SK-N-SH (cell line): ENCODE results near the gene CSRP1. TPM values are rescaled to one million over a fixed set of nuclear protein-coding genes. Genes with fewer than 3 reads are reported as not detected.

Experiments used
- CTCF ChIA-PET: fragments of 300-600, 350-600 bp; formaldehyde crosslinking; extraction: SDS; loops from one replicate; lab custom pipeline; 2021; lab: Yijun Ruan, JAX
- POLR2A ChIA-PET: fragments of 350-600 bp; sonication (Branson Sonifier 250); formaldehyde crosslinking; extraction: SDS; loops from one replicate; lab custom pipeline; 2020; ENCODE audit warnings: antibody characterized with exemption, inconsistent platforms; lab: Yijun Ruan, JAX
- DNase-seq: peaks from one replicate; pipeline ENCODE4 v3.0.0; 2012
- H2AFZ ChIP-seq: fragments of 200-600 bp; sonication (generic); 2 replicates; pipeline ENCODE4 v1.8.1; 2016; ENCODE audit warnings: antibody characterized with exemption, mild to moderate bottlenecking, low read depth
- H3F3A ChIP-seq: fragments of 200-600 bp; sonication (generic); replicated peaks from 2 replicates; pipeline ENCODE3; 2016; ENCODE audit warnings: antibody characterized with exemption, mild to moderate bottlenecking; ENCODE audit not compliant: insufficient read depth
- H3K27ac ChIP-seq, 2 experiments: fragments of 200-500 bp in 1 of 2; fragments of 200-600 bp in 1 of 2; sonication (Bioruptor generic) in 1 of 2; sonication (generic), shearing (Covaris generic) in 1 of 2; 2 replicates each; pipeline versions ENCODE4 v1.5.1 to v1.6.1; 2014 to 2016; ENCODE audit warnings: low read depth in 2 of 2, inconsistent platforms in 1 of 2, low read length in 1 of 2, mild to moderate bottlenecking in 1 of 2, mixed read lengths in 1 of 2
- H3K27me3 ChIP-seq: fragments of 200-600 bp; sonication (generic), shearing (Covaris generic); 2 replicates; pipeline ENCODE4 v1.6.1; 2016; ENCODE audit warnings: mixed run types; ENCODE audit not compliant: insufficient read depth
- H3K36me3 ChIP-seq, 2 experiments: fragments of 200-500 bp in 1 of 2; fragments of 200-600 bp in 1 of 2; sonication (Bioruptor generic) in 1 of 2; sonication (generic) in 1 of 2; replicated peaks in 1 of 2; 2 replicates each; pipeline versions ENCODE3 to v1.5.1; 2014 to 2016; ENCODE audit warnings: low read length in 1 of 2, mild to moderate bottlenecking in 1 of 2; ENCODE audit not compliant: insufficient read depth in 2 of 2, control insufficient read depth in 1 of 2
- H3K4me1 ChIP-seq, 2 experiments: fragments of 200-500 bp in 1 of 2; fragments of 200-600 bp in 1 of 2; sonication (Bioruptor generic) in 1 of 2; sonication (generic), shearing (Covaris generic) in 1 of 2; 2 replicates each; pipeline versions ENCODE4 v1.5.1 to v1.6.1; 2014 to 2016; ENCODE audit warnings: low read depth in 1 of 2, low read length in 1 of 2, mixed run types in 1 of 2; ENCODE audit not compliant: insufficient read depth in 2 of 2, control insufficient read depth in 1 of 2
- H3K4me2 ChIP-seq: fragments of 200-600 bp; sonication (generic), shearing (Covaris generic); 2 replicates; pipeline ENCODE4 v1.6.1; 2017; ENCODE audit warnings: mixed run types
- H3K4me3 ChIP-seq, 2 experiments: fragments of 200-500 bp in 1 of 2; fragments of 200-600 bp in 1 of 2; sonication (Bioruptor generic) in 1 of 2; sonication (generic), shearing (Covaris generic) in 1 of 2; 2 replicates each; pipeline versions ENCODE4 v1.5.1 to v1.8.1; 2014 to 2016; ENCODE audit warnings: low read depth in 2 of 2, inconsistent platforms in 1 of 2, low read length in 1 of 2, mild to moderate bottlenecking in 1 of 2, mixed read lengths in 1 of 2, moderate library complexity in 1 of 2
- H3K79me2 ChIP-seq: fragments of 200-600 bp; sonication (generic); 2 replicates; pipeline ENCODE4 v1.8.1; 2017; ENCODE audit warnings: mild to moderate bottlenecking; ENCODE audit not compliant: insufficient read depth
- H3K9ac ChIP-seq: fragments of 200-600 bp; sonication (generic); 2 replicates; pipeline ENCODE4 v1.6.1; 2017; ENCODE audit warnings: mixed run types
- H3K9me2 ChIP-seq: fragments of 200-600 bp; sonication (generic); 2 replicates; pipeline ENCODE4 v1.6.1; 2017; ENCODE audit warnings: mixed run types
- H3K9me3 ChIP-seq: fragments of 200-600 bp; sonication (generic); 2 replicates; pipeline ENCODE4 v1.6.1; 2017; ENCODE audit warnings: mixed run types, mild to moderate bottlenecking, moderate library complexity
- H4K20me1 ChIP-seq: fragments of 200-600 bp; sonication (generic); 2 replicates; pipeline ENCODE4 v1.6.1; 2017; ENCODE audit warnings: mild to moderate bottlenecking, mixed run types; ENCODE audit not compliant: insufficient read depth
- CHD2 ChIP-seq: fragments of 150-350 bp; IDR thresholded peaks from 2 replicates; pipeline ENCODE4 v1.6.1; 2018; ENCODE audit warnings: low read length; ENCODE audit not compliant: partially characterized antibody
- EP300 ChIP-seq, 2 experiments: IDR thresholded peaks; 2 replicates each; pipeline versions ENCODE4 v1.4.0 to v1.6.1; 2012; ENCODE audit warnings: borderline replicate concordance in 1 of 2, low read depth in 1 of 2, low read length in 1 of 2
- EZH2phosphoT487 ChIP-seq: fragments of 200-600 bp; sonication (generic); IDR thresholded peaks from 2 replicates; pipeline ENCODE4 v1.6.1; 2017; ENCODE audit warnings: low read depth, mixed run types, mild to moderate bottlenecking, antibody characterized with exemption, moderate library complexity, borderline replicate concordance
- FOSL2 ChIP-seq: IDR thresholded peaks from 2 replicates; pipeline ENCODE4 v1.4.0; 2012; ENCODE audit warnings: low read depth, mild to moderate bottlenecking, moderate library complexity, borderline replicate concordance
- MEF2A ChIP-seq: IDR thresholded peaks from 2 replicates; pipeline ENCODE4 v1.4.0; 2012; ENCODE audit warnings: low read depth, borderline replicate concordance
- MXI1 ChIP-seq: IDR thresholded peaks from 2 replicates; pipeline ENCODE4 v1.6.1; 2012; ENCODE audit warnings: mild to moderate bottlenecking, low read depth, low read length, improper control_type of control experiment
- POLR2AphosphoS5 ChIP-seq: IDR thresholded peaks from 2 replicates; pipeline ENCODE4 v1.6.1; 2012; ENCODE audit warnings: low read depth, low read length
- RXRA ChIP-seq: IDR thresholded peaks from 2 replicates; pipeline ENCODE4 v1.4.0; 2012; ENCODE audit warnings: low read depth, mild to moderate bottlenecking, borderline replicate concordance
- SMC3 ChIP-seq: IDR thresholded peaks from 2 replicates; pipeline ENCODE4 v1.6.1; 2012; ENCODE audit warnings: low read depth, low read length, improper control_type of control experiment
- TCF12 ChIP-seq: IDR thresholded peaks from 2 replicates; pipeline ENCODE4 v1.4.0; 2012
- TEAD4 ChIP-seq: IDR thresholded peaks from 2 replicates; pipeline ENCODE4 v1.4.0; 2012; ENCODE audit warnings: mild to moderate bottlenecking, borderline replicate concordance; ENCODE audit not compliant: insufficient read depth
- WGBS: methylation state at CpG from one replicate; pipeline ENCODE4 v1.1.6; 2017; ENCODE audit warnings: low lambda C conversion rate; 5-methylcytosine and 5-hydroxymethylcytosine counted together
- polyA plus RNA-seq, 3 experiments: library from polyadenylated mRNA; depleted of rRNA; stranded (reverse); fragments of >200 nt; gene quantifications; 2 replicates each; pipeline ENCODE4 v1.2.3, GENCODE V29; 2012
- TF ChIP-seq, protein P1 (sequence below): IDR thresholded peaks from 2 replicates; pipeline ENCODE4 v1.4.0; 2012; ENCODE audit warnings: low read depth
- TF ChIP-seq, protein P2 (sequence below): IDR thresholded peaks from 2 replicates; pipeline ENCODE4; 2012
- TF ChIP-seq, protein P3 (sequence below): IDR thresholded peaks from 2 replicates; pipeline ENCODE4 v1.6.1; 2012; ENCODE audit warnings: mild to moderate bottlenecking, low read depth, low read length, moderate library complexity
- TF ChIP-seq, protein P4 (sequence below): IDR thresholded peaks from 2 replicates; pipeline ENCODE4 v1.4.0; 2012; ENCODE audit warnings: low read depth, borderline replicate concordance
- TF ChIP-seq, protein P5 (sequence below): fragments of 150-350 bp; IDR thresholded peaks from 2 replicates; pipeline ENCODE4 v1.6.1; 2016; ENCODE audit warnings: mild to moderate bottlenecking, low read depth, low read length
- TF ChIP-seq, protein P6 (sequence below): fragments of 150-350 bp; IDR thresholded peaks from 2 replicates; pipeline ENCODE4 v1.6.1; 2017; ENCODE audit warnings: antibody characterized with exemption, low read length, low read depth, borderline replicate concordance
- TF ChIP-seq, protein P7 (sequence below): fragments of 200-600 bp; sonication (generic); IDR thresholded peaks from 2 replicates; pipeline ENCODE4 v1.6.1; 2017; ENCODE audit warnings: antibody characterized with exemption, mild to moderate bottlenecking, moderate library complexity
- TF ChIP-seq, protein P8 (sequence below): IDR thresholded peaks from 2 replicates; pipeline ENCODE4 v1.4.0; 2012; ENCODE audit warnings: low read depth, borderline replicate concordance

Gene CSRP1
- polyA plus RNA-seq, 1 of the 3 experiments (the other 2 are of a cell fraction) = 373 TPM

DNA sequence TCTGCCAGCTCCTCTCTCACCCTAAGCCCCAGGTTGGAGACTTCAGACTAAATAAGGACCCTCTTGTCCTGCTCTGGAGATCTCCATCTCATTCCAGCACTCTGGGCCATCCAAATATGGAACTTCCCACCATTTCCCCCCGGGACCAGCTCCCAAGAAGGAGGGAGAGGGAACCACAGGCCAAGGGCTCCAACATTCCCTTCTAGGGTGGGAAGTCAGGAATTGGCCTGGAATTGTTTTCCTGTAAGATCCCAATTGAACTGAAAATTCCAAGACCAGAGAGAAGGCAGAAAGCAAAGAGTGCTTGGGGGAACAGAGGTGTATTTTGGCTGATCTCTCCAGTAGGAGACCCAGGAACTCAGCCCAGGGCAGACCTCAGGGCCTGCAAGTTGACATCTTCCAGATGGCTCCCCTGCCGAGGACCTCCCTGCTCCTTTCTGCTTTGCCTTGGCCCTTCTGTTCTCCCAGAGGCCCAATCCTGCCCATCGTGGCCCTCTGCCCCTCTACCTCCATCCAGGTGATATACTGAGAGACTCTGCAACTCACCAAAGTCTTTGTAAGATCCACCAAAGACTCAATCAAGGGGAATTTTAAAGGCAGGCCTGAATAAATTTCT is 14.9 kb downstream of the CSRP1 start:
- Histone ChIP-seq H3K36me3 (peaks cover 21 to 28% of the 10 kb centered on the region in 2 experiments), H2AFZ (no peak overlapping the region), H3K9me3 (no peaks in the 10 kb centered on the region), H3K9ac (no peak overlapping the region), H3K4me2 (no peak overlapping the region), H3K27me3 (no peaks in the 10 kb centered on the region), H4K20me1 (peaks cover 10% of the 10 kb centered on the region; the same call in 1 of the 2 replicates), H3K4me3 (no peak overlapping the region), H3K27ac (peak overlapping the region in 1 of 2 experiments; percentile 12; a peak in 1 of 4 replicates), H3K79me2 (peaks cover 51% of the 10 kb centered on the region), H3K9me2 (no peaks in the 10 kb centered on the region), H3F3A (peaks cover 36% of the 10 kb centered on the region), H3K4me1 (peaks cover 23 to 38% of the 10 kb centered on the region in 2 experiments)
- no peak for DNase-seq
- ChIA-PET POLR2A (interaction anchor here (1.0 kb wide), 1 partner anchor 22 kb away, joined by 4 read pairs; no protein-coding TSS in a partner anchor), CTCF (interaction anchor here (1.2 to 31.9 kb wide), 3 partner anchors 6 to 44 kb away, joined by 4 to 860 read pairs (median 860); partner anchors contain the start of gene CSRP1)
- 80% methylated on average over 3 of the region's 3 CpGs for WGBS
- no peak for TF ChIP-seq CHD2
- no peak for TF ChIP-seq RXRA
- TF ChIP-seq, protein P1, sequence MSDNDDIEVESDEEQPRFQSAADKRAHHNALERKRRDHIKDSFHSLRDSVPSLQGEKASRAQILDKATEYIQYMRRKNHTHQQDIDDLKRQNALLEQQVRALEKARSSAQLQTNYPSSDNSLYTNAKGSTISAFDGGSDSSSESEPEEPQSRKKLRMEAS = no peak
- TF ChIP-seq TCF12 = no peak
- TF ChIP-seq, protein P2, sequence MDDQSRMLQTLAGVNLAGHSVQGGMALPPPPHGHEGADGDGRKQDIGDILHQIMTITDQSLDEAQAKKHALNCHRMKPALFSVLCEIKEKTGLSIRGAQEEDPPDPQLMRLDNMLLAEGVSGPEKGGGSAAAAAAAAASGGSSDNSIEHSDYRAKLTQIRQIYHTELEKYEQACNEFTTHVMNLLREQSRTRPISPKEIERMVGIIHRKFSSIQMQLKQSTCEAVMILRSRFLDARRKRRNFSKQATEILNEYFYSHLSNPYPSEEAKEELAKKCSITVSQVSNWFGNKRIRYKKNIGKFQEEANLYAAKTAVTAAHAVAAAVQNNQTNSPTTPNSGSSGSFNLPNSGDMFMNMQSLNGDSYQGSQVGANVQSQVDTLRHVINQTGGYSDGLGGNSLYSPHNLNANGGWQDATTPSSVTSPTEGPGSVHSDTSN = no peak
- no peak for TF ChIP-seq SMC3
- TF ChIP-seq, protein P3, sequence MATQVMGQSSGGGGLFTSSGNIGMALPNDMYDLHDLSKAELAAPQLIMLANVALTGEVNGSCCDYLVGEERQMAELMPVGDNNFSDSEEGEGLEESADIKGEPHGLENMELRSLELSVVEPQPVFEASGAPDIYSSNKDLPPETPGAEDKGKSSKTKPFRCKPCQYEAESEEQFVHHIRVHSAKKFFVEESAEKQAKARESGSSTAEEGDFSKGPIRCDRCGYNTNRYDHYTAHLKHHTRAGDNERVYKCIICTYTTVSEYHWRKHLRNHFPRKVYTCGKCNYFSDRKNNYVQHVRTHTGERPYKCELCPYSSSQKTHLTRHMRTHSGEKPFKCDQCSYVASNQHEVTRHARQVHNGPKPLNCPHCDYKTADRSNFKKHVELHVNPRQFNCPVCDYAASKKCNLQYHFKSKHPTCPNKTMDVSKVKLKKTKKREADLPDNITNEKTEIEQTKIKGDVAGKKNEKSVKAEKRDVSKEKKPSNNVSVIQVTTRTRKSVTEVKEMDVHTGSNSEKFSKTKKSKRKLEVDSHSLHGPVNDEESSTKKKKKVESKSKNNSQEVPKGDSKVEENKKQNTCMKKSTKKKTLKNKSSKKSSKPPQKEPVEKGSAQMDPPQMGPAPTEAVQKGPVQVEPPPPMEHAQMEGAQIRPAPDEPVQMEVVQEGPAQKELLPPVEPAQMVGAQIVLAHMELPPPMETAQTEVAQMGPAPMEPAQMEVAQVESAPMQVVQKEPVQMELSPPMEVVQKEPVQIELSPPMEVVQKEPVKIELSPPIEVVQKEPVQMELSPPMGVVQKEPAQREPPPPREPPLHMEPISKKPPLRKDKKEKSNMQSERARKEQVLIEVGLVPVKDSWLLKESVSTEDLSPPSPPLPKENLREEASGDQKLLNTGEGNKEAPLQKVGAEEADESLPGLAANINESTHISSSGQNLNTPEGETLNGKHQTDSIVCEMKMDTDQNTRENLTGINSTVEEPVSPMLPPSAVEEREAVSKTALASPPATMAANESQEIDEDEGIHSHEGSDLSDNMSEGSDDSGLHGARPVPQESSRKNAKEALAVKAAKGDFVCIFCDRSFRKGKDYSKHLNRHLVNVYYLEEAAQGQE = no peak
- TF ChIP-seq TEAD4 = no peak
- TF ChIP-seq, protein P4, sequence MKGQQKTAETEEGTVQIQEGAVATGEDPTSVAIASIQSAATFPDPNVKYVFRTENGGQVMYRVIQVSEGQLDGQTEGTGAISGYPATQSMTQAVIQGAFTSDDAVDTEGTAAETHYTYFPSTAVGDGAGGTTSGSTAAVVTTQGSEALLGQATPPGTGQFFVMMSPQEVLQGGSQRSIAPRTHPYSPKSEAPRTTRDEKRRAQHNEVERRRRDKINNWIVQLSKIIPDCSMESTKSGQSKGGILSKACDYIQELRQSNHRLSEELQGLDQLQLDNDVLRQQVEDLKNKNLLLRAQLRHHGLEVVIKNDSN = no peak
- TF ChIP-seq, protein P5, sequence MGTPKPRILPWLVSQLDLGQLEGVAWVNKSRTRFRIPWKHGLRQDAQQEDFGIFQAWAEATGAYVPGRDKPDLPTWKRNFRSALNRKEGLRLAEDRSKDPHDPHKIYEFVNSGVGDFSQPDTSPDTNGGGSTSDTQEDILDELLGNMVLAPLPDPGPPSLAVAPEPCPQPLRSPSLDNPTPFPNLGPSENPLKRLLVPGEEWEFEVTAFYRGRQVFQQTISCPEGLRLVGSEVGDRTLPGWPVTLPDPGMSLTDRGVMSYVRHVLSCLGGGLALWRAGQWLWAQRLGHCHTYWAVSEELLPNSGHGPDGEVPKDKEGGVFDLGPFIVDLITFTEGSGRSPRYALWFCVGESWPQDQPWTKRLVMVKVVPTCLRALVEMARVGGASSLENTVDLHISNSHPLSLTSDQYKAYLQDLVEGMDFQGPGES = no peak
- TF ChIP-seq, protein P6, sequence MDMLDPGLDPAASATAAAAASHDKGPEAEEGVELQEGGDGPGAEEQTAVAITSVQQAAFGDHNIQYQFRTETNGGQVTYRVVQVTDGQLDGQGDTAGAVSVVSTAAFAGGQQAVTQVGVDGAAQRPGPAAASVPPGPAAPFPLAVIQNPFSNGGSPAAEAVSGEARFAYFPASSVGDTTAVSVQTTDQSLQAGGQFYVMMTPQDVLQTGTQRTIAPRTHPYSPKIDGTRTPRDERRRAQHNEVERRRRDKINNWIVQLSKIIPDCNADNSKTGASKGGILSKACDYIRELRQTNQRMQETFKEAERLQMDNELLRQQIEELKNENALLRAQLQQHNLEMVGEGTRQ = no peak
- TF ChIP-seq POLR2AphosphoS5 = no peak
- no peak for TF ChIP-seq MXI1
- TF ChIP-seq EP300 (IDR thresholded peaks at IDR 0.05; ENCODE audit: borderline replicate concordance in 1 of 2, low read depth in 1 of 2, low read length in 1 of 2) = no peak
- TF ChIP-seq, protein P7, sequence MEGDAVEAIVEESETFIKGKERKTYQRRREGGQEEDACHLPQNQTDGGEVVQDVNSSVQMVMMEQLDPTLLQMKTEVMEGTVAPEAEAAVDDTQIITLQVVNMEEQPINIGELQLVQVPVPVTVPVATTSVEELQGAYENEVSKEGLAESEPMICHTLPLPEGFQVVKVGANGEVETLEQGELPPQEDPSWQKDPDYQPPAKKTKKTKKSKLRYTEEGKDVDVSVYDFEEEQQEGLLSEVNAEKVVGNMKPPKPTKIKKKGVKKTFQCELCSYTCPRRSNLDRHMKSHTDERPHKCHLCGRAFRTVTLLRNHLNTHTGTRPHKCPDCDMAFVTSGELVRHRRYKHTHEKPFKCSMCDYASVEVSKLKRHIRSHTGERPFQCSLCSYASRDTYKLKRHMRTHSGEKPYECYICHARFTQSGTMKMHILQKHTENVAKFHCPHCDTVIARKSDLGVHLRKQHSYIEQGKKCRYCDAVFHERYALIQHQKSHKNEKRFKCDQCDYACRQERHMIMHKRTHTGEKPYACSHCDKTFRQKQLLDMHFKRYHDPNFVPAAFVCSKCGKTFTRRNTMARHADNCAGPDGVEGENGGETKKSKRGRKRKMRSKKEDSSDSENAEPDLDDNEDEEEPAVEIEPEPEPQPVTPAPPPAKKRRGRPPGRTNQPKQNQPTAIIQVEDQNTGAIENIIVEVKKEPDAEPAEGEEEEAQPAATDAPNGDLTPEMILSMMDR = no peak
- no peak for TF ChIP-seq EZH2phosphoT487
- TF ChIP-seq, protein P8, sequence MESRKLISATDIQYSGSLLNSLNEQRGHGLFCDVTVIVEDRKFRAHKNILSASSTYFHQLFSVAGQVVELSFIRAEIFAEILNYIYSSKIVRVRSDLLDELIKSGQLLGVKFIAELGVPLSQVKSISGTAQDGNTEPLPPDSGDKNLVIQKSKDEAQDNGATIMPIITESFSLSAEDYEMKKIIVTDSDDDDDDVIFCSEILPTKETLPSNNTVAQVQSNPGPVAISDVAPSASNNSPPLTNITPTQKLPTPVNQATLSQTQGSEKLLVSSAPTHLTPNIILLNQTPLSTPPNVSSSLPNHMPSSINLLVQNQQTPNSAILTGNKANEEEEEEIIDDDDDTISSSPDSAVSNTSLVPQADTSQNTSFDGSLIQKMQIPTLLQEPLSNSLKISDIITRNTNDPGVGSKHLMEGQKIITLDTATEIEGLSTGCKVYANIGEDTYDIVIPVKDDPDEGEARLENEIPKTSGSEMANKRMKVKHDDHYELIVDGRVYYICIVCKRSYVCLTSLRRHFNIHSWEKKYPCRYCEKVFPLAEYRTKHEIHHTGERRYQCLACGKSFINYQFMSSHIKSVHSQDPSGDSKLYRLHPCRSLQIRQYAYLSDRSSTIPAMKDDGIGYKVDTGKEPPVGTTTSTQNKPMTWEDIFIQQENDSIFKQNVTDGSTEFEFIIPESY = no peak
- TF ChIP-seq FOSL2 = no peak
- no peak for TF ChIP-seq MEF2A
